VCaP (cell line): ENCODE results near the gene GLIS2.

ENCODE experiments used
- H3K27ac ChIP-seq: fragments of 450-650 bp; 2 replicates; pipeline ENCODE4 v1.5.1; 2017
- TF ChIP-seq, protein P1 (sequence below): fragments of 450-650 bp; conservative IDR thresholded peaks from 2 replicates; pipeline ENCODE4 v1.5.1; 2017; ENCODE audit warnings: mild to moderate bottlenecking, moderate library complexity

GLIS2 gene

GRCh38 chr16:4377573-4378154, 61.8 kb downstream of the GLIS2 start:
- TF ChIP-seq, protein P1, sequence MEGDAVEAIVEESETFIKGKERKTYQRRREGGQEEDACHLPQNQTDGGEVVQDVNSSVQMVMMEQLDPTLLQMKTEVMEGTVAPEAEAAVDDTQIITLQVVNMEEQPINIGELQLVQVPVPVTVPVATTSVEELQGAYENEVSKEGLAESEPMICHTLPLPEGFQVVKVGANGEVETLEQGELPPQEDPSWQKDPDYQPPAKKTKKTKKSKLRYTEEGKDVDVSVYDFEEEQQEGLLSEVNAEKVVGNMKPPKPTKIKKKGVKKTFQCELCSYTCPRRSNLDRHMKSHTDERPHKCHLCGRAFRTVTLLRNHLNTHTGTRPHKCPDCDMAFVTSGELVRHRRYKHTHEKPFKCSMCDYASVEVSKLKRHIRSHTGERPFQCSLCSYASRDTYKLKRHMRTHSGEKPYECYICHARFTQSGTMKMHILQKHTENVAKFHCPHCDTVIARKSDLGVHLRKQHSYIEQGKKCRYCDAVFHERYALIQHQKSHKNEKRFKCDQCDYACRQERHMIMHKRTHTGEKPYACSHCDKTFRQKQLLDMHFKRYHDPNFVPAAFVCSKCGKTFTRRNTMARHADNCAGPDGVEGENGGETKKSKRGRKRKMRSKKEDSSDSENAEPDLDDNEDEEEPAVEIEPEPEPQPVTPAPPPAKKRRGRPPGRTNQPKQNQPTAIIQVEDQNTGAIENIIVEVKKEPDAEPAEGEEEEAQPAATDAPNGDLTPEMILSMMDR, result no peak
- no peak overlapping the region for H3K27ac ChIP-seq

GRCh38 chr16:4378161-4378666, 62.3 kb downstream of the GLIS2 start:
- H3K27ac ChIP-seq, result no peak overlapping the region
- TF ChIP-seq, protein P1, result no peak

- TF ChIP-seq, protein P1, result no peak
- H3K27ac ChIP-seq, result no peak overlapping the region
Observed at GRCh38 chr16:4378999-4379690, 63.3 kb downstream of the GLIS2 start.

DNA sequence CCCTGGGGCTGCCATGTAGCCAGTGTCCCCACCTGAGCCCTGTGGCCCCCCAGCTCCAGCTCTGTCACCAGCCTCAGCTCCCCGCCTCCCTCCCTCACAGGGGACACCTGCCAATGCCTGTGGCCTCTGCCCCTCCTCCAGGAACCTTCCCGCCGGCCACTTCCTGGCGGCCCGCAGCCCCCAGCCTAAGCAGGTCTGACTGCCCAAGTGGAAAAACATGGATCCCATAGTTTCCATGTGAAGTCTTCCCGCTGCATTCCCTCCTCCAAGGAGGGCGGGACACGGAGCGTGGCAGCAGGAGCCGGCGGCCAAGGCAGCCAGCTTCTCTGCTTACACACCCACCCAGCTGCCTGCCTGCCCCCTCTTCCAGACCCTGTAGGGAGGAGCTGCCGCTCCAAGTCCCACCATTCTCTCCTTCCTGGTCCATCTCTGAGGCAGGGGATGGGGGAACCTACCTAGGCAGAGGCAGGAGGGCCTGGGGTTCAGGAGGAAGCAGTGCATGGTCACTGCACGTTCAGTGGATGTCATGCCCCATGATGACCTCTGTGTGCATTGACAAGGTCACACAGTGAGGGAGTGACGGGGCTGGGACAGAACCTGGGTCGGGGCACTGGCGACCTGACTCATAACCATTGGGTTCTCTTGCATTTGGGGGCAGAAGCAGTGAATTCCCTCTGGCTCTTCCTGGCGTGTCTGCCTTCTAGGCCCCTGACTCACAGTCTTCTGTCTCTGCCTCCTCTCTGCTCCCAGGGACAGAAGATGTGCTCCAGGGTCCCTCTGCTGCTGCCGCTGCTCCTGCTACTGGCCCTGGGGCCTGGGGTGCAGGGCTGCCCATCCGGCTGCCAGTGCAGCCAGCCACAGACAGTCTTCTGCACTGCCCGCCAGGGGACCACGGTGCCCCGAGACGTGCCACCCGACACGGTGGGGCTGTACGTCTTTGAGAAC, 64.5 kb downstream of the GLIS2 start:
- TF ChIP-seq, protein P1, result no peak
- H3K27ac ChIP-seq, result no peak overlapping the region

DNA sequence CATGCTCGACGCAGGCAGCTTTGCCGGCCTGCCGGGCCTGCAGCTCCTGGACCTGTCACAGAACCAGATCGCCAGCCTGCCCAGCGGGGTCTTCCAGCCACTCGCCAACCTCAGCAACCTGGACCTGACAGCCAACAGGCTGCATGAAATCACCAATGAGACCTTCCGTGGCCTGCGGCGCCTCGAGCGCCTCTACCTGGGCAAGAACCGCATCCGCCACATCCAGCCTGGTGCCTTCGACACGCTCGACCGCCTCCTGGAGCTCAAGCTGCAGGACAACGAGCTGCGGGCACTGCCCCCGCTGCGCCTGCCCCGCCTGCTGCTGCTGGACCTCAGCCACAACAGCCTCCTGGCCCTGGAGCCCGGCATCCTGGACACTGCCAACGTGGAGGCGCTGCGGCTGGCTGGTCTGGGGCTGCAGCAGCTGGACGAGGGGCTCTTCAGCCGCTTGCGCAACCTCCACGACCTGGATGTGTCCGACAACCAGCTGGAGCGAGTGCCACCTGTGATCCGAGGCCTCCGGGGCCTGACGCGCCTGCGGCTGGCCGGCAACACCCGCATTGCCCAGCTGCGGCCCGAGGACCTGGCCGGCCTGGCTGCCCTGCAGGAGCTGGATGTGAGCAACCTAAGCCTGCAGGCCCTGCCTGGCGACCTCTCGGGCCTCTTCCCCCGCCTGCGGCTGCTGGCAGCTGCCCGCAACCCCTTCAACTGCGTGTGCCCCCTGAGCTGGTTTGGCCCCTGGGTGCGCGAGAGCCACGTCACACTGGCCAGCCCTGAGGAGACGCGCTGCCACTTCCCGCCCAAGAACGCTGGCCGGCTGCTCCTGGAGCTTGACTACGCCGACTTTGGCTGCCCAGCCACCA, 65.4 kb downstream of the GLIS2 start:
- TF ChIP-seq, protein P1, result no peak
- H3K27ac ChIP-seq, result no peak overlapping the region

DNA sequence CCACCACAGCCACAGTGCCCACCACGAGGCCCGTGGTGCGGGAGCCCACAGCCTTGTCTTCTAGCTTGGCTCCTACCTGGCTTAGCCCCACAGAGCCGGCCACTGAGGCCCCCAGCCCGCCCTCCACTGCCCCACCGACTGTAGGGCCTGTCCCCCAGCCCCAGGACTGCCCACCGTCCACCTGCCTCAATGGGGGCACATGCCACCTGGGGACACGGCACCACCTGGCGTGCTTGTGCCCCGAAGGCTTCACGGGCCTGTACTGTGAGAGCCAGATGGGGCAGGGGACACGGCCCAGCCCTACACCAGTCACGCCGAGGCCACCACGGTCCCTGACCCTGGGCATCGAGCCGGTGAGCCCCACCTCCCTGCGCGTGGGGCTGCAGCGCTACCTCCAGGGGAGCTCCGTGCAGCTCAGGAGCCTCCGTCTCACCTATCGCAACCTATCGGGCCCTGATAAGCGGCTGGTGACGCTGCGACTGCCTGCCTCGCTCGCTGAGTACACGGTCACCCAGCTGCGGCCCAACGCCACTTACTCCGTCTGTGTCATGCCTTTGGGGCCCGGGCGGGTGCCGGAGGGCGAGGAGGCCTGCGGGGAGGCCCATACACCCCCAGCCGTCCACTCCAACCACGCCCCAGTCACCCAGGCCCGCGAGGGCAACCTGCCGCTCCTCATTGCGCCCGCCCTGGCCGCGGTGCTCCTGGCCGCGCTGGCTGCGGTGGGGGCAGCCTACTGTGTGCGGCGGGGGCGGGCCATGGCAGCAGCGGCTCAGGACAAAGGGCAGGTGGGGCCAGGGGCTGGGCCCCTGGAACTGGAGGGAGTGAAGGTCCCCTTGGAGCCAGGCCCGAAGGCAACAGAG, 66.3 kb downstream of the GLIS2 start:
- TF ChIP-seq, protein P1, result no peak
- no peak overlapping the region for H3K27ac ChIP-seq
